Heart left ventricle (tissue), 16 donors: ENCODE data around the gene DOCK2. TPM values are rescaled to one million over a fixed set of nuclear protein-coding genes. Genes with fewer than 3 reads are reported as not detected.

Source experiments
- ATAC-seq, 4 donors: fragments of 200-7000 bp; cut with Tn5 transposase; one replicate each; pipeline ENCODE4 v1.9.1; 2020 to 2022; ENCODE audit warnings: moderate library complexity in 4 of 4, mild to moderate bottlenecking in 3 of 4, moderate number of reproducible peaks in 1 of 4
- DNase-seq, 5 donors: peaks; one replicate each; pipeline ENCODE4 v3.0.0-alpha.2; 2020
- H3K27ac ChIP-seq, 12 donors: fragments of 200-600 bp; sonication (generic) in 4 of 12; one replicate each; pipeline versions ENCODE4 v1.5.0 to v1.8.0; 2016 to 2022; ENCODE audit warnings: mild to moderate bottlenecking in 2 of 12
- H3K27me3 ChIP-seq, 9 donors: fragments of 200-600 bp; sonication (generic) in 2 of 9; one replicate each; pipeline versions ENCODE4 v1.5.1 to v1.8.0; 2016 to 2022; ENCODE audit warnings: mild to moderate bottlenecking in 3 of 9
- H3K36me3 ChIP-seq, 9 donors: fragments of 200-600 bp; sonication (generic) in 2 of 9; one replicate each; pipeline versions ENCODE4 v1.5.0 to v1.8.0; 2018 to 2022; ENCODE audit warnings: mild to moderate bottlenecking in 2 of 9
- H3K4me1 ChIP-seq, 12 donors: fragments of 200-600 bp; sonication (generic) in 4 of 12; one replicate each; pipeline versions ENCODE4 v1.5.0 to v1.8.0; 2016 to 2022; ENCODE audit warnings: mild to moderate bottlenecking in 3 of 12
- H3K4me3 ChIP-seq, 12 donors: fragments of 200-600 bp; sonication (generic) in 4 of 12; one replicate each; pipeline versions ENCODE4 v1.5.0 to v1.8.0; 2017 to 2022; ENCODE audit warnings: mild to moderate bottlenecking in 9 of 12, moderate library complexity in 4 of 12
- H3K9me3 ChIP-seq, 12 donors: fragments of 200-600 bp; sonication (generic) in 4 of 12; one replicate each; pipeline versions ENCODE4 v1.5.0 to v1.8.0; 2016 to 2022; ENCODE audit warnings: mild to moderate bottlenecking in 1 of 12
- POLR2A ChIP-seq, 2 donors: fragments of 450-650 bp; IDR thresholded peaks; one replicate each; pipeline ENCODE4 v1.6.1; 2017; ENCODE audit warnings: antibody characterized with exemption in 2 of 2, mild to moderate bottlenecking in 2 of 2, moderate library complexity in 2 of 2
- WGBS, 4 donors: extraction: QIAGEN DNeasy Blood & Tissue Kit in 2 of 4; methylation state at CpG; one replicate each; pipeline versions ENCODE4 v1.1.5 to v1.1.7; 2013 to 2018; 5-methylcytosine and 5-hydroxymethylcytosine counted together
- intact Hi-C, 10 donors: fragments of 100-400 bp; cut with DNase I; formaldehyde crosslinking; loops; one replicate each; pipeline versions ENCODE4 v1.11.1 to v1.14.2; 2022
- polyA plus RNA-seq, 2 donors: library from polyadenylated mRNA; stranded (reverse); fragments of 200-250 nt; gene quantifications; one replicate each; pipeline ENCODE4 v1.2.3, GENCODE V29; 2013
- total RNA-seq, 9 donors: library from RNA; depleted of rRNA in 2 of 9; stranded (reverse); fragments of >200 nt in 2 of 9; fragmentation: NEBNext Ultra II Directional in 3 of 9; extraction: Animal tissue kit (Norgen Biotek cat#: 25700) in 3 of 9; gene quantifications; one replicate each; pipeline versions ENCODE4 v1.1.0 to v1.2.4, GENCODE V29; 2016 to 2023
- TF ChIP-seq, protein P1 (sequence below), 12 donors: fragments of 200-600 bp; sonication (generic) in 4 of 12; IDR thresholded peaks; one replicate each; pipeline versions ENCODE4 v1.5.0 to v1.8.0; 2018 to 2022; ENCODE audit warnings: antibody characterized with exemption in 12 of 12, mild to moderate bottlenecking in 5 of 12
- donor health status: ischemic (EF 13 %, LVEDD 7.1; RV severe dilation, severe dysfunction).
- donor health status: healthy with polysubstance abuse.
- donor health status: DM: no; HTN: yes; CAD: no.
- donor health status: DM: no; HTN: no; CAD: no.
- donor health status: ischemic (EF 25% LVEDD 6.9; RV normal size, moderate dysfunction).
- donor health status: ischemic (EF 25% LVEDD 5.7; RV mildly dilated, moderate dysfunction).
- donor health status: healthy.
- donor health status: DM: yes; HTN: yes; CAD: no.
- donor health status: ischemic (EF 35%, LVEDD 5.7; RV mildly dilated, moderate dysfunction).
- donor health status: nonischemic (EF 11% LVEDD 7.7; RV severe dilation, severe dysfunction).
- donor health status: DM: yes; HTN: yes; CAD: no.
- donor health status: PGD.
- donor health status: ischemic (EF 29% LVEDD 5.4; RV normal size, mild dysfunction).
- donor health status: nonischemic (EF 23%, LVEDD 6.1; RV moderate dilation, normal function).

The DOCK2 gene
- total and polyA plus RNA-seq, 11 donors = 0.80 to 59.5 (median 4.6) TPM

DNA sequence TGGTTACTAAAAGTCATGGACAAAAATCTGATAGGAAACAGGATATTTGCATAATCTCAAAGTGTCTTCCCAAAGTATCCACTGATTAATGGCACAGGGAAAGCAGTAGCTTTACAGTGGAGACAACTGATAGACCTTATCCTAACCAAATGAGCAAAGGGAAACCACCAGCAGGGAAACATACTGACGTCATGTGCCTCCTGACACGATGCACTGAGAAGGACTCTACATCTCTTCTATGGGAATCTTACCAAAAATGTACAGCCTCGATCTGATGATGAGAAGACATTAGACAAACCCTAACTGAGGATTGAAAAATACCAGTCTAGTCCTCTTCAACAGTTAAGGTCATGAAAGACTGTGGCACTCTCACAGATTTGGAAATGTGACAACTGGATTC, 177.0 kb downstream of the DOCK2 start:
- no peak for ATAC-seq
- intact Hi-C loops = no loop called here
- Histone ChIP-seq H3K9me3 (peaks cover 0 to 7% (median 0%) of the 10 kb centered on the region in 12 donors), H3K4me1 (peaks cover 0 to 6% (median 0%) of the 10 kb centered on the region in 12 donors), H3K36me3 (peaks cover 0 to 45% (median 0%) of the 10 kb centered on the region in 9 donors), H3K27me3 (peaks cover 0 to 4% (median 0%) of the 10 kb centered on the region in 9 donors), H3K27ac (no peak overlapping the region), H3K4me3 (no peak overlapping the region)
- no peak for DNase-seq
- WGBS, 4 donors = 80 to 94% (median 81%) methylated on average over 3 of the region's 3 CpGs
- no peak for TF ChIP-seq POLR2A (IDR thresholded peaks at IDR 0.05)
- TF ChIP-seq, protein P1, sequence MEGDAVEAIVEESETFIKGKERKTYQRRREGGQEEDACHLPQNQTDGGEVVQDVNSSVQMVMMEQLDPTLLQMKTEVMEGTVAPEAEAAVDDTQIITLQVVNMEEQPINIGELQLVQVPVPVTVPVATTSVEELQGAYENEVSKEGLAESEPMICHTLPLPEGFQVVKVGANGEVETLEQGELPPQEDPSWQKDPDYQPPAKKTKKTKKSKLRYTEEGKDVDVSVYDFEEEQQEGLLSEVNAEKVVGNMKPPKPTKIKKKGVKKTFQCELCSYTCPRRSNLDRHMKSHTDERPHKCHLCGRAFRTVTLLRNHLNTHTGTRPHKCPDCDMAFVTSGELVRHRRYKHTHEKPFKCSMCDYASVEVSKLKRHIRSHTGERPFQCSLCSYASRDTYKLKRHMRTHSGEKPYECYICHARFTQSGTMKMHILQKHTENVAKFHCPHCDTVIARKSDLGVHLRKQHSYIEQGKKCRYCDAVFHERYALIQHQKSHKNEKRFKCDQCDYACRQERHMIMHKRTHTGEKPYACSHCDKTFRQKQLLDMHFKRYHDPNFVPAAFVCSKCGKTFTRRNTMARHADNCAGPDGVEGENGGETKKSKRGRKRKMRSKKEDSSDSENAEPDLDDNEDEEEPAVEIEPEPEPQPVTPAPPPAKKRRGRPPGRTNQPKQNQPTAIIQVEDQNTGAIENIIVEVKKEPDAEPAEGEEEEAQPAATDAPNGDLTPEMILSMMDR (IDR thresholded peaks at IDR 0.05) = no peak

DNA sequence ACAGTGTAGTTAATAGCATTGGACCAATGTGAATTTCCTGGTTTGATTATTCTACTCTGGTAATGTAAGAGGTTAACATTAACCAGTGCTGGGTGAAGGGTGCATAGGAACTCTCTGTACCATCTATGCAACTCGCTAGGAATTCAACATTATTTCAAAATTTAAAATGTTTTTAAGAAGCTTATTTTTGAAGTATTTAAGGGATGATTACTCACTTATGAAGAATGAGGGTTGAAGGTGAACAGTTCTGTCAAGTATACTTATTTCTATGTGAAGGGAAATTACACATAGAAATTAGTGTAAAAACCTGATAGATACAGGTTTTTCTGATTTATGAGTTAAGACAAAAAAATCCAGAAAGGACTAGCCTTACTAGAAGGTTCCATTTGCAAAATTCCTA, 177.4 kb downstream of the DOCK2 start:
- peaks cover 0 to 50% (median 0%) of the 10 kb centered on the region in 9 donors for H3K36me3 ChIP-seq

DNA sequence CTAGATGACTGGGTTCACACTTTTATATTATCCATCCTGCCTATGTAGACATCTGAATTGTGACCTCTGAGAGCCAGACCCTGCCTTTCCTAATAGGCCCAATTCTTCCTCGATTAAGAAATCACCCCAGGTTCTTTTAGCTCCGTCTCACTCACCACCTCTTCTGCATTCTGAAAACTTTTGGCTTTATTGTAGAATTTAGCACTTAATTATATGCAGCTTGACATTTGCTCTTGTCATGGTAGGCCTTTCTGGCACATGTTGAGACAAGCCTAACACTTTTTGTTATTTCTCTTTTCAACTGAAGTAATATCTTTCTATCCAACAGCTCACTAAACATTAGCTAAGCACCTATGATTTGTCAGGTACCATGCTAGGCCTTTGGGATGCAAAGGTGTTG, 180.0 kb downstream of the DOCK2 start:
- DNase-seq = no peak
- Histone ChIP-seq H3K27me3 (no peaks in the 10 kb centered on the region), H3K27ac (no peak overlapping the region), H3K4me1 (no peaks in the 10 kb centered on the region), H3K9me3 (peaks cover 0 to 7% (median 0%) of the 10 kb centered on the region in 12 donors), H3K36me3 (peaks cover 0 to 45% (median 0%) of the 10 kb centered on the region in 9 donors), H3K4me3 (no peak overlapping the region)
- WGBS, 4 donors = 69 to 82% (median 77%) methylated on average over 2 of the region's 2 CpGs
- intact Hi-C loops = no loop called here
- TF ChIP-seq, protein P1 (IDR thresholded peaks at IDR 0.05) = no peak
- no peak for TF ChIP-seq POLR2A (IDR thresholded peaks at IDR 0.05)
- no peak for ATAC-seq

More for the DNA sequence above, 177.4 kb downstream of the DOCK2 start:
- peaks cover 0 to 7% (median 0%) of the 10 kb centered on the region in 12 donors for H3K9me3 ChIP-seq
- H3K4me3 ChIP-seq = no peak overlapping the region
- DNase-seq (no peak), ATAC-seq (no peak)
- H3K27me3 ChIP-seq = peaks cover 0 to 4% (median 0%) of the 10 kb centered on the region in 9 donors
- WGBS, 4 donors = 75 to 90% (median 85%) methylated on average over 1 of the region's 1 CpG
- intact Hi-C loops = no loop called here
- peaks cover 0 to 1% (median 0%) of the 10 kb centered on the region in 12 donors for H3K4me1 ChIP-seq
- TF ChIP-seq, protein P1 (IDR thresholded peaks at IDR 0.05) = no peak
- no peak for TF ChIP-seq POLR2A (IDR thresholded peaks at IDR 0.05)
- no peak overlapping the region for H3K27ac ChIP-seq

DNA sequence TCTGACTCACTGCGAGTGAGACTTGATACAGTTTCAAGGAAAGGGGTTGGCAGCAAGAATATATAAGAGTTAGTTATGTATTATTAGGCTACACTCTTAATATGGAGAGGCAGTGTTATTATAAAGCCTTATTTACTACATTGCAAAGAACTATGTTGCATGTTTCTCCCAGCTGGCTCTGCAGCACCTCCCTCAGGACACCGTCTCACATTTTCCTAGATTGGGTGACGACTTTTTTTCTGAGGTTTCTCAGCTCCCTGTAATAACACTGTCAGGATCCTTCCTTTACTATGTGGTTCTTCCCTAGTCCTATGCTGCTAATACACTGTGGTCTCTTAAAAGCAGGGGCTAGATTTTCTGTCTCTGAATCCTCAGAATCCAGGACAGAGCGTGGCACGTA, 189.5 kb downstream of the DOCK2 start:
- TF ChIP-seq, protein P1 (IDR thresholded peaks at IDR 0.05) = no peak
- no peak for TF ChIP-seq POLR2A (IDR thresholded peaks at IDR 0.05)
- Histone ChIP-seq H3K9me3 (no peaks in the 10 kb centered on the region), H3K27ac (no peak overlapping the region), H3K27me3 (no peaks in the 10 kb centered on the region), H3K36me3 (no peaks in the 10 kb centered on the region), H3K4me3 (no peak overlapping the region), H3K4me1 (no peaks in the 10 kb centered on the region)
- DNase-seq = no peak
- no peak for ATAC-seq
- intact Hi-C loops = no loop called here
- 56 to 71% (median 65%) methylated on average over 5 of the region's 5 CpGs for WGBS, 4 donors
